Kasumi-1 (cell line): ENCODE measurements around the gene RAG2.

Experiments
- DNase-seq, 2 experiments: peaks; one replicate each; lab custom pipeline; 2025; lab: John Stamatoyannopoulos, UW

RAG2 gene

GRCh38 chr11:36550385-36551115, 47.5 kb downstream of the RAG2 start:
- no peak for DNase-seq
